Measurements from ENCODE around the gene HOXA11.

GRCh38 chr7:27212497-27213432, 27.7 kb upstream of the HOXA11 start:
- no peak for TF ChIP-seq CTCF (IDR thresholded peaks at IDR 0.05)
- no peak for TF ChIP-seq POLR2A (IDR thresholded peaks at IDR 0.05)
